ENCODE measurements around the gene SEC31B.

Gene SEC31B, protein sequence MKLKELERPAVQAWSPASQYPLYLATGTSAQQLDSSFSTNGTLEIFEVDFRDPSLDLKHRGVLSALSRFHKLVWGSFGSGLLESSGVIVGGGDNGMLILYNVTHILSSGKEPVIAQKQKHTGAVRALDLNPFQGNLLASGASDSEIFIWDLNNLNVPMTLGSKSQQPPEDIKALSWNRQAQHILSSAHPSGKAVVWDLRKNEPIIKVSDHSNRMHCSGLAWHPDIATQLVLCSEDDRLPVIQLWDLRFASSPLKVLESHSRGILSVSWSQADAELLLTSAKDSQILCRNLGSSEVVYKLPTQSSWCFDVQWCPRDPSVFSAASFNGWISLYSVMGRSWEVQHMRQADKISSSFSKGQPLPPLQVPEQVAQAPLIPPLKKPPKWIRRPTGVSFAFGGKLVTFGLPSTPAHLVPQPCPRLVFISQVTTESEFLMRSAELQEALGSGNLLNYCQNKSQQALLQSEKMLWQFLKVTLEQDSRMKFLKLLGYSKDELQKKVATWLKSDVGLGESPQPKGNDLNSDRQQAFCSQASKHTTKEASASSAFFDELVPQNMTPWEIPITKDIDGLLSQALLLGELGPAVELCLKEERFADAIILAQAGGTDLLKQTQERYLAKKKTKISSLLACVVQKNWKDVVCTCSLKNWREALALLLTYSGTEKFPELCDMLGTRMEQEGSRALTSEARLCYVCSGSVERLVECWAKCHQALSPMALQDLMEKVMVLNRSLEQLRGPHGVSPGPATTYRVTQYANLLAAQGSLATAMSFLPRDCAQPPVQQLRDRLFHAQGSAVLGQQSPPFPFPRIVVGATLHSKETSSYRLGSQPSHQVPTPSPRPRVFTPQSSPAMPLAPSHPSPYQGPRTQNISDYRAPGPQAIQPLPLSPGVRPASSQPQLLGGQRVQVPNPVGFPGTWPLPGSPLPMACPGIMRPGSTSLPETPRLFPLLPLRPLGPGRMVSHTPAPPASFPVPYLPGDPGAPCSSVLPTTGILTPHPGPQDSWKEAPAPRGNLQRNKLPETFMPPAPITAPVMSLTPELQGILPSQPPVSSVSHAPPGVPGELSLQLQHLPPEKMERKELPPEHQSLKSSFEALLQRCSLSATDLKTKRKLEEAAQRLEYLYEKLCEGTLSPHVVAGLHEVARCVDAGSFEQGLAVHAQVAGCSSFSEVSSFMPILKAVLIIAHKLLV

GRCh38 chr10:100519311-100520051 lies at the start of gene SEC31B:
SEC31B (minus strand) TSS chr10:100519861; CDS start chr10:100516952, 2,909 bp downstream.
- DNase-seq: peak; percentile 51

- peak; percentile 80 for DNase-seq
Observed at GRCh38 chr10:100568912-100569311, 49.3 kb upstream of the SEC31B start.

- no peak for DNase-seq
Observed at GRCh38 chr10:100567826-100568225, 48.2 kb upstream of the SEC31B start.

DNA sequence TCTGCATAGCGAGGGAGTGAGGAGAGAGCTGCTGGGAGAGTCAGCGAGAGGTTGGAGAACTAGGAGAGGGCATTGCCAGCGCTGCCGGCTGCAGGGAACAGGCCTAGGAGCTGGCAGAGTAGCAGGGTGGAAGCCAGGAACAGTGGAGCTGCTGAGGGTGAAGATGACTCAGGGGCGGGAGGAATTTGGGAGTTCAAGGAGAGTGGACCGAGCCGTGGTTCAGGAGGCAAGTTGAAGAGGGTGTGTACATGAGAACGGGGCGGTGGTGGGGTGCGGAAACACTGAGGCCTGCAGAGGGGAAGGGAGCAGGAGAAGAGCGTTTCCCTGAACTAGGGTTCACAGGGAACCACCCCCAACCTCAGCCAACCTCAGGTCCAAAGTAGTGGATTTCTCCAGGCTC lies 47.6 kb upstream of the SEC31B start:
- DNase-seq: no peak

DNA sequence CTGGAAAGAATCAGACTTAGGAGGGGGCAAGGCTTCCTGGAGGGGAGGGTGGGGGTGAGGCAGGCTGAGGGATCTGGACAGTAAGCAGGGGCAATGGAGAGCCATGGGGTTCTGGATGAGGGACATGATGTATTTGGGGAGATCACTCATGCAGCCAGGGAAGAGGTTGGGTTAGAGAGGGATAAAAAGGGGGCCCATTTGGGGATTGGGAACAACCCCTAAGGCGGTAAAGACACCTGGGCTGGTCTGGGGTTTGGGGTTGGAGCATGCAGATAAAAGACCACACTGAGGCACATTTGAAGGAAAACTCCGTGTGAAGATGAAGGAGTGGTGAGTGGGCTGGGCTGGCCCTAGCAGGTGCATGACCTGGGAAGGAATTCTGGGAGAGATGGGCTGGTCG lies 46.9 kb upstream of the SEC31B start:
- DNase-seq: no peak

DNA sequence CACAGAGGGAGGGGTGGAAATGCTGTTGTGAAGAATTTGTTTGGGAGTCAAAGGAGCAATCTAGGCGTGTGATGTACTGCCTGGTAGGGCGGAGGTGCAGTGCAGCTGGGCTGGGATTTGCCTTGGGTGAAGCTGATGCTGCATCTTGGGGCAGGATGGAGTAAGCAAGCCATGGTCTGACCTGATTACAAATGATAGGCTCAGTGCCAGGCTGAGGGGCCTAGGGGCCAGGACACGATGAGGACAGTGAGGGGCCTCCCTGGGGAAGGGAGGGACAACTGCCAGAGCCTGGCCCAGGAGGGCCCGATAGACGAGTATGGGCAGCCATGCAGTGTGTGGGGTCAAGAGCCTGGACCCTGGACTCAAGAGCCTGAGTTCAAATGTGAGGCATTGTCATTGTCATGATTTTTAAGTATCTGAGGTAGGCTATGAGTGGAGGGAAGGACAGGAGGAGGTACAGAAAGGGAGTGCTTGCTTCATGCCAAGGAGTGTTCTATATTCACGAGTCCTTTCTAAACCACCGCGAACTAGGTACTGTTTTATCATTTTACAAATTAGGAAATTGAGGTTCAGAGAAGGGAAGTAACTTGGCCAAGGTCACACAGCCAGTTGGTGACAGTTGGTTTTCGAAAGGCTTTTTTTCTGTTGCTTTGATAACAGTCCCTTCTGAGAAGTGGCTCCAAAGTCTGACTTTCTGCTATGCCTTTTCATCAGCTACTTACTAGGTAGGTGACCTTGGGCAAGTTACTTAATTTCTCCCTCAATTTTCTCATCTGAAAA lies 45.7 kb upstream of the SEC31B start:
- no peak for DNase-seq

DNA sequence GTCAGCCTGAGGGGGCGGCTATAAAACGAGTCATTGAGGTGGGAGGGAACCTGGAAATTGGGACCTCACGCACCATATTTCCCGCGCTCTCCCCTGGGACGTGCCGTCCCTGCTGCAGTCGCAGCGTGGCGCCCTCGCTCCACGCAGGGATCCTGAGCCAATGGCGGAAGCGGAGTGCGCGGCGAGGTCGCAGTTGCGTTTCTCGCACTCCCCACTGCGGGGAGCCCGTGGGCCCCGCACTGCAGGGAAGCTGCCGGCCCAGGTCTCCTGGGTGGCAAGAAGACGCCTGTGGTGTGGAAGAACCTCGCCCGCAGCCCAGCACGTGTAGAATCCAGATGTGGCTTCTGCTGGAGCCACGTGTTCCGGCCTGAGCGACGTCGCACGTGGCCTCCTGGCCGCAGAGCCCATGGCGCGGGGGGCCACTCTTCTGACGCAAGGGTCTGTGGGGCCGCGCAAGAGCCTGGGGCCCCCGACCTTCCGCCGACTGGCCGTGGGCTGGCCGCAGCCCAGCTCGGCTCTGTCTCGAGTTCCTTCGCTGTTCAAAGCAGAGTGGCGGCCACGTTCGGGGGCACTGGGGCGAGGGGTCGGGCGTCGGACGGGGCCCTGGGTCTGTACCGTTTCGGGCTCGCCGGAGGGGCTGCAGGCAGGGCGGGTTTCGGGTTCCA lies 42.5 kb upstream of the SEC31B start:
- peak; percentile 87 for DNase-seq

DNA sequence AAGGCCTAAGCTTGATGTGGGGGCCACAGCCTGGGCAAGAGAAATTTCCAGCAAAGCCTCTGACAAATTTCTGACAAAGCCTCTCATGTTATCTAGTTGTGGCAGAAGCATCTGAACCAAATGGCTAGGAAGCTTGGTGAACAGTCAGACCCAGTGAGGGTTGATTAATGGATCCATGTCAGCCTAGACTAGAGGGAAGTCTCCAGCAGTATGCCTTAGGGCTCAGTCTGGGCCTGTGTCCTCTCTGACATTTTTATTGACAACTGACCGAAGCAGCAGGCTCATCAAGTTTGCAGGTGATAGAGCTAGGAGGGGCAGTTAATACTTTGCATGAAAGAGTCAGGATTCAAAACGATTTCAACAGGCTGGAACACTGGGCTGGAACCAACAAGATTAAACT lies 41.3 kb upstream of the SEC31B start:
- no peak for DNase-seq

DNA sequence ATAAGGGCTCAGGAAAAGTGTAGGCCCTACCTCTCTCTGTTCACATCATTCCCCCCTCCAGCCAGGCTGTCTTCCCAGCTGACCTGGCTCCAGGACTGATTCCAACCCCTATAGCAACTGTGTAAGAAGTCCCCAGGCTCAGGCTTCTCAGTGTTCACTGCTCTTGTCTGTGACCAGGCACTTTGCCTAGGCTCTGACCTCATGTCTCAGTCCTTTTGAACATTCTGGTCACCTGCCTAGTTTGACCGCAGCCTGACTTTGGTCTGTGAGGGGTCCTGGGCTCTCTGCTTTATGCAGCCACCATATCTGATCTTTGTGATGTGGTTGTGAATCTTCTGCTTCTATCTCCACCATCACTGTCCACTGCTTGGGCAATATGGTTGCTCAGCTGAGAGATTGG lies 40.6 kb upstream of the SEC31B start:
- no peak for DNase-seq

GRCh38 chr10:100554902-100555301 lies 35.2 kb upstream of the SEC31B start:
- DNase-seq: no peak

GRCh38 chr10:100553929-100554328 lies 34.3 kb upstream of the SEC31B start:
- DNase-seq: no peak

DNA sequence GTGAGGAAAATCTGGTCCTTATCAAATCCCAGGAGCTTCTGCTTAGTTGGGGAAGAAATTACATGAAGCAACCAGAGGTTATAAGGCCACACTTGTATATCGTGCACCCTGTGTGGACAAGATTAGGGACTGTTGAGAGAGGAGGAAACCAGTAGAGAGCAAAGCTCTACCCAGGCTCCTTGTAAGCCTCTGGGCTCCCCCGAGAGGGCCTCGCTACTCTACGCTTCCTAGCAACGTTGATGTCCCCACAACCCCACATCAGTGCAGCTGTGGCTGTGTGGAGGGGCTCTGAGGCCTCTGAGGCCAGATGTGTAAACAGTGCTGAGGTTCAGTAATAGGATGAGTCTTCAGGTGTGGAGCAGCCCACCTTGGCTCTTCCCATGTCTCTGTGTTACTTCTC lies 32.1 kb upstream of the SEC31B start:
- no peak for DNase-seq

- no peak for DNase-seq
Observed at GRCh38 chr10:100551196-100551595, 31.5 kb upstream of the SEC31B start.

DNA sequence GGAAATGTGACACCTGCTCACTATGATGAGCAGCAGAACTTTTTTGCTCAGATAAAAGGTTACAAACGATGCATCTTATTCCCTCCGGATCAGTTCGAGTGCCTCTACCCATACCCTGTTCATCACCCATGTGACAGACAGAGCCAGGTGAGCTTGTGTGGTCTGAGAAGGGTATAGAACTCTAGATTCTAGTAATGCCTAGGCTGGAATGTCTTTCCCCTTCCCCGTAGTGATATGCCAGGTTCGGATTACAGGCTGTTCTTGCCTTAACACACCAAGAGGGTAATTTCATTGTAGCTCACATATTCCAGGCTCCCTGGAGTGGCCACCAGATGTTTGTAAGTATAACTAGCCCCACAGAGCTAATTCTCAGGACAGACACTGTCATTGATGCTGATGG lies 25.3 kb upstream of the SEC31B start:
- no peak for DNase-seq

DNA sequence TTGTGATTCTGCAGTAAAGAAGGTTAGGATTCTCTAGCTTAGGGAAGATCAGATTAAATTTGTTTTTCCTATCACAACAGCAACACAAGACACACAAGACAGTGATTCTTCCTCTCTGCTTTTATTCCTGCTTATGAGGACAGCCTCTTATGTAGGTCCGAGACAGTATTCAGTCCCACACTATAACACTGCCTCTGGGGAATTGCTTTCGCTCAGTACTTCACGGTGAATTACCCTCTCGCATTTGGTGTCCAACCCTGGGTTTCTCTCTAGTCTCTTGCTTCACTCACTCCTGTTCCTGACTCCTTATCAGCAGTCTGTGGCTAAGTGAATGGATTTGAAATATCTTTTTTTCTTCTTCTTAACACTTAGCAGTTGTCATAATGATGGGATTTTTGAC lies 17.8 kb upstream of the SEC31B start:
- no peak for DNase-seq

GRCh38 chr10:100535715-100536353 lies 16.2 kb upstream of the SEC31B start, which contains the start of gene HIF1AN:
HIF1AN (plus strand) TSS chr10:100535943; CDS start chr10:100535959, 16 bp downstream.
- peak; percentile 97 for DNase-seq

DNA sequence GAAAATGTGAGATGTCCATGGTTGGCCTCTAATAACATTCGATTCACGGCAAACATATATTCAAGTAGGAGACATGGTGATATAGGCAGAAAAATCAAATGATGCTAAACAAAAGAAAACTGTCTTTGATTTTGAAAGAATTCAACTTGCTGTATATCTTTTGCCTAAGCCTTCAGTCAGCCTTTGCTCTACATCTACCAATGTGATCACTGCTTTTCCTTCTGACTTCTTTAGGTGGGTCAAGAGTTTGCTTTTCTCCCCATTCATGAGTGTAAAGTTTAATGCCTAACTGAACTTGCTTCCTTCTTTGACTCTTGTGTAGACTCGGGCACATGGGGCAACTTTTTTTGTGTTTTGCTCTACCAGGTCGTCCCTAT lies 15.7 kb upstream of the SEC31B start:
- DNase-seq: no peak

DNA sequence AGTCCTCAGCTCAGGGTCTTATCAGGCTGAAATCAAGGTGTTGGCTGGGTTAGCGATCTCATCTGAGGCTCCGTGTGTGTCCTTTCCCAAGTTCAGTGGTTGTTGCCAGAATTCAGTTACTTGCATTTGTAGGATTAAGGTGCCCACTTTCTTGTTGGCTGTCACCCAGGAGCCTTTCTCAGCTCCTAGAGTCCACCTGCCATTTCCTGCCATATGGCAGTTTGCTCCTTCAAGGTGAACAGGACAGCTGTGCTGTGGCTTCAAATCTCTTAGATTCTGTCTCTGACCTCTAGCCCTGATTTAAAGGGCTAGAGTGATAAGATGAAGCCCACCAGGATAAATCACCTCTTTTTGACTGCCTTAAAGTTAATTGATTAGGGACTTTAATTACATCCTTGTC lies 15.1 kb upstream of the SEC31B start:
- DNase-seq: peak; percentile 85

- DNase-seq: no peak
Observed at GRCh38 chr10:100531761-100532160, 12.1 kb upstream of the SEC31B start.

GRCh38 chr10:100529475-100530298 lies 10.0 kb upstream of the SEC31B start, which contains the start of gene NDUFB8:
NDUFB8 (minus strand) TSS chr10:100529871; CDS start chr10:100529851, 20 bp downstream.
- peak; percentile 87 for DNase-seq

Data from NCI-H82 (cell line).